ENCODE data around the gene FBN2.

Gene FBN2

DNA sequence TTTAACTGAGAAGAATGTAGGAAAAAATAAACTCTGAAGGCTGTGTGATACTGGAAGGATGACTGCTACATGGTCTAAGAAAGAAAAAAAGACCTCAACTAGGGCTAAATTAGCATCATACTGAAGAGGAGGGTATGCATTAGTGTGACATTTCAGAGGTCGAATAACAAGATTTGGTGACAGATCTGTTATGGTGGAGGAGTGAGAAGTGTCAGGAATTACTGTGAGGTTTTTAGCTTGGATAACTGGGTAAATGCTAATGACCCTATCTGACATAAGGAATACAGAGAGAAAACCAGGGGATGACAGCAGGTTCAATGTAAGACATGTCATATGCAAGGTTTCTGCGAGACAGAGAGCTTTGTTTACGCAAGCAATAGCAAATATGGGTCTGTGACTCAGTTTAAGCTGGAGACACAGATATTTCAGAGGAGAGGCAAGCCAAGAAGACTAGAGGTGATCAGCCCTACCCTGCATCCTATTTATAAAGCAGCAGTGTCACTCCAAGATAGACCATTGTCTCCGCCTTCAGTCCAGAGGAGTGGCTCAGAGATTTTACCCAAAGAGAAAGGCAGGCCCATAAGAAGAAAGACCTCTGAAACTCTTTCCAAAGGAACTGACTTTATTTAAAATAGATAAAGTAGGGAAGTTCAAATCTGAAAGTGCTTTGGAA, 44.3 kb downstream of the FBN2 start:
- Histone ChIP-seq H3K4me3 (ENCODE audit: low read length, poor library complexity, severe bottlenecking) (no peak overlapping the region), H3K36me3 (ENCODE audit: insufficient read depth, low read length) (no peaks in the 10 kb centered on the region), H4K20me1 (ENCODE audit: insufficient read depth, low read length, poor library complexity, severe bottlenecking) (no peaks in the 10 kb centered on the region), H3K9ac (ENCODE audit: low read depth, low read length, poor library complexity, severe bottlenecking) (no peak overlapping the region), H3K9me2 (replicated peaks; ENCODE audit: low read depth, low read length) (no peaks in the 10 kb centered on the region), H3K79me2 (ENCODE audit: insufficient read depth, low read length) (no peaks in the 10 kb centered on the region), H3F3A (ENCODE audit: low read depth) (no peaks in the 10 kb centered on the region), H3K4me2 (ENCODE audit: low read depth, low read length, poor library complexity, severe bottlenecking) (no peak overlapping the region), H2AFZ (ENCODE audit: low read length) (no peak overlapping the region), H3K9me3 (ENCODE audit: insufficient read depth, low read depth, low read length) (no peaks in the 10 kb centered on the region), H3K27me3 (ENCODE audit: insufficient read depth, low read length, poor library complexity, severe bottlenecking) (no peaks in the 10 kb centered on the region), H3K4me1 (ENCODE audit: insufficient read depth, low read length, poor library complexity, severe bottlenecking) (peaks cover 9% of the 10 kb centered on the region)
- no peak for TF ChIP-seq CTCF (conservative IDR thresholded peaks at IDR 0.05; ENCODE audit: low read length)
- TF ChIP-seq EZH2phosphoT487 (IDR thresholded peaks at IDR 0.05; ENCODE audit: borderline replicate concordance), result no peak

DNA sequence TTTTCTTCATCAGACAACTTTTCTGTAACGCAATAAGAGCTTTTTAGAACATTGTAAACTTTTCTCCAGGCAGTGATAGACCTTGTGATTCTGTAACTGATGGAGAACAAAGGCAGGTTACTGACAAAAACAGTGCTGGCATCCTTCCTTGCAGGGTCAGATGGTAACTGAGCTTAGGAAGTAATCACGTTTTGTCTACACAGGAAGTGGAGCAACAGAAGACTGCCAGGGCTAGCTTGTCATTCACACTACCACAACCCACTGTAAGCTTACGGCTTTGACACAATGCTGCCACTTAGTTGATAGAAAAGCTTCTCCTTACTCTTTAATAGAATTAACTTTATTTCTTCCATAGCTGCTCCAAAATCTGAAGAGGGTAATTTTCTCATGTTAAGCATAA, 46.8 kb downstream of the FBN2 start:
- H3K4me2 ChIP-seq (ENCODE audit: low read depth, low read length, poor library complexity, severe bottlenecking), result peak overlapping the region; percentile 34
- H4K20me1 ChIP-seq (ENCODE audit: insufficient read depth, low read length, poor library complexity, severe bottlenecking), result no peaks in the 10 kb centered on the region
- H3K4me3 ChIP-seq (ENCODE audit: low read length, poor library complexity, severe bottlenecking), result no peak overlapping the region
- no peaks in the 10 kb centered on the region for H3K79me2 ChIP-seq (ENCODE audit: insufficient read depth, low read length)
- no peaks in the 10 kb centered on the region for H3K27me3 ChIP-seq (ENCODE audit: insufficient read depth, low read length, poor library complexity, severe bottlenecking)
- TF ChIP-seq EZH2phosphoT487 (IDR thresholded peaks at IDR 0.05; ENCODE audit: borderline replicate concordance) (no peak), CTCF (conservative IDR thresholded peaks at IDR 0.05; ENCODE audit: low read length) (no peak)
- peaks cover 9% of the 10 kb centered on the region for H3K4me1 ChIP-seq (ENCODE audit: insufficient read depth, low read length, poor library complexity, severe bottlenecking)
- H3F3A ChIP-seq (ENCODE audit: low read depth), result no peaks in the 10 kb centered on the region
- H2AFZ ChIP-seq (ENCODE audit: low read length), result peak overlapping the region; percentile 43; the same call in 1 of the 2 replicates
- H3K36me3 ChIP-seq (ENCODE audit: insufficient read depth, low read length), result no peaks in the 10 kb centered on the region
- no peaks in the 10 kb centered on the region for H3K9me2 ChIP-seq (replicated peaks; ENCODE audit: low read depth, low read length)
- H3K9me3 ChIP-seq (ENCODE audit: insufficient read depth, low read depth, low read length), result no peaks in the 10 kb centered on the region
- no peak overlapping the region for H3K9ac ChIP-seq (ENCODE audit: low read depth, low read length, poor library complexity, severe bottlenecking)

- Histone ChIP-seq H3K4me2 (ENCODE audit: low read depth, low read length, poor library complexity, severe bottlenecking) (peak overlapping the region; percentile 31), H3F3A (ENCODE audit: low read depth) (no peaks in the 10 kb centered on the region), H3K9me3 (ENCODE audit: insufficient read depth, low read depth, low read length) (no peaks in the 10 kb centered on the region), H3K4me1 (ENCODE audit: insufficient read depth, low read length, poor library complexity, severe bottlenecking) (peaks cover 9% of the 10 kb centered on the region), H2AFZ (ENCODE audit: low read length) (peak overlapping the region; percentile 43; the same call in 1 of the 2 replicates), H3K36me3 (ENCODE audit: insufficient read depth, low read length) (no peaks in the 10 kb centered on the region), H3K9ac (ENCODE audit: low read depth, low read length, poor library complexity, severe bottlenecking) (no peak overlapping the region), H3K27me3 (ENCODE audit: insufficient read depth, low read length, poor library complexity, severe bottlenecking) (no peaks in the 10 kb centered on the region), H4K20me1 (ENCODE audit: insufficient read depth, low read length, poor library complexity, severe bottlenecking) (no peaks in the 10 kb centered on the region), H3K9me2 (replicated peaks; ENCODE audit: low read depth, low read length) (no peaks in the 10 kb centered on the region), H3K4me3 (ENCODE audit: low read length, poor library complexity, severe bottlenecking) (no peak overlapping the region), H3K79me2 (ENCODE audit: insufficient read depth, low read length) (no peaks in the 10 kb centered on the region)
- no peak for TF ChIP-seq EZH2phosphoT487 (IDR thresholded peaks at IDR 0.05; ENCODE audit: borderline replicate concordance)
- TF ChIP-seq CTCF (conservative IDR thresholded peaks at IDR 0.05; ENCODE audit: low read length), result no peak
These were observed 47.3 kb downstream of the FBN2 start for GRCh38 chr5:128490761-128491160.

All from Loucy (cell line).